ENCODE data around the gene AP1M1.

AP1M1 gene

DNA sequence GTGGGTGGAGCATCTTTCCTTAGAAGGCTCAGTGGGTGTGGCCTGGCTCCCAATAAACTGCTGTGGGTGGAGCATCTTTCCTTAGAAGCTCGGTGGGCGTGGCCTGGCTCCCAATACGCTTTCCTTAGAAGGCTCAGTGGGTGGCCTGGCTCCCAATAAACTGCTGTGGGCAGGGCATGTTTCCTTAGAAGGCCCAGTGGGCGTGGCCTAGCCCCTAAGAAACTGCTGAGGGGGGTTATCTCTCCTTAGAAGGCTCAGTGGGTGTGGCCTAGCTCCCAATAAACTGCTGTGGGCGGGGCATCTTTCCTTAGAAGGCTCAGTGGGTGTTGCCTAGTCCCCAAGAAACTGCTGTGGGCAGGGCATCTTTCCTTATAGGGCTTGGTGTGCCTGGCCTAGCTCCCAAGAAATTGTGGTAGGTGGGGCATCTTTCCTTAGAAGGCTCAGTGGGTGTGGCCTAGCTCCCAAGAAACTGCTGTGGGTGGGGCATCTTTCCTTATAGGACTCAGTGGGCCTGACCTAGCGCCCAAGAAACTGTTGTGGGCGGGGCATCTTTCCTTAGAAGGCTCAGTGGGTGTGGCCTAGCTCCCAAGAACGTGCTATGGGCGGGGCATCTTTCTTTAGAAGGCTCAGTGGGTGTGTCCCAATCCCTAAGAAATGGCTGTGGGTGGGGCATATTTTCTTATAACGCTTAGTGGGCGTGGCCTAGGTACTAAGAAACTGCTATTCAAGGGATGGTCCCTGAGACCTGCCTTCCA, 44.0 kb upstream of the AP1M1 start:
- ATAC-seq, result no peak

DNA sequence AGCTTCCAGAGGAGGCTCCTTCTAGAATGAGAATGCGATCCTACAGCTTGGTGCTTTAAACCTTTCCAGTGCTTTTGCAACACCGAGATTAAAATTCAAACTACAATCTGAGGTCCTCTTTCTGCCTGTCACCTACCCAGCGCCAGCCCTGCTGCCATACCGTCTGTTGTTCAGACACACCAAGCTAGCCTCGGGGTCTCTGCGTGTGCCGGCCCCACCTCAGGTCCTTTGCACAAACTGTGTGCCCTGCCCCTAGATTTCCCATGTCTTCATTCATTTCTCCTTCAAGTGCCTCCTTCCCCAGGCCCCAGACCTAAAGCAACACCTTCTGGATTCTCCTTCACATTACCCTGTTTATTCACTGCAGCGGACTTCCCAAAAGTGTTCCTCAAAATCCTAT, 43.2 kb upstream of the AP1M1 start:
- no peak for ATAC-seq

More for the DNA sequence above, 44.0 kb upstream of the AP1M1 start:
- TF ChIP-seq, protein P1, sequence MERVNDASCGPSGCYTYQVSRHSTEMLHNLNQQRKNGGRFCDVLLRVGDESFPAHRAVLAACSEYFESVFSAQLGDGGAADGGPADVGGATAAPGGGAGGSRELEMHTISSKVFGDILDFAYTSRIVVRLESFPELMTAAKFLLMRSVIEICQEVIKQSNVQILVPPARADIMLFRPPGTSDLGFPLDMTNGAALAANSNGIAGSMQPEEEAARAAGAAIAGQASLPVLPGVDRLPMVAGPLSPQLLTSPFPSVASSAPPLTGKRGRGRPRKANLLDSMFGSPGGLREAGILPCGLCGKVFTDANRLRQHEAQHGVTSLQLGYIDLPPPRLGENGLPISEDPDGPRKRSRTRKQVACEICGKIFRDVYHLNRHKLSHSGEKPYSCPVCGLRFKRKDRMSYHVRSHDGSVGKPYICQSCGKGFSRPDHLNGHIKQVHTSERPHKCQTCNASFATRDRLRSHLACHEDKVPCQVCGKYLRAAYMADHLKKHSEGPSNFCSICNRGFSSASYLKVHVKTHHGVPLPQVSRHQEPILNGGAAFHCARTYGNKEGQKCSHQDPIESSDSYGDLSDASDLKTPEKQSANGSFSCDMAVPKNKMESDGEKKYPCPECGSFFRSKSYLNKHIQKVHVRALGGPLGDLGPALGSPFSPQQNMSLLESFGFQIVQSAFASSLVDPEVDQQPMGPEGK (CRISPR knock-in tag; IDR thresholded peaks at IDR 0.05; ENCODE audit: borderline replicate concordance), result no peak
- TF ChIP-seq, protein P2, sequence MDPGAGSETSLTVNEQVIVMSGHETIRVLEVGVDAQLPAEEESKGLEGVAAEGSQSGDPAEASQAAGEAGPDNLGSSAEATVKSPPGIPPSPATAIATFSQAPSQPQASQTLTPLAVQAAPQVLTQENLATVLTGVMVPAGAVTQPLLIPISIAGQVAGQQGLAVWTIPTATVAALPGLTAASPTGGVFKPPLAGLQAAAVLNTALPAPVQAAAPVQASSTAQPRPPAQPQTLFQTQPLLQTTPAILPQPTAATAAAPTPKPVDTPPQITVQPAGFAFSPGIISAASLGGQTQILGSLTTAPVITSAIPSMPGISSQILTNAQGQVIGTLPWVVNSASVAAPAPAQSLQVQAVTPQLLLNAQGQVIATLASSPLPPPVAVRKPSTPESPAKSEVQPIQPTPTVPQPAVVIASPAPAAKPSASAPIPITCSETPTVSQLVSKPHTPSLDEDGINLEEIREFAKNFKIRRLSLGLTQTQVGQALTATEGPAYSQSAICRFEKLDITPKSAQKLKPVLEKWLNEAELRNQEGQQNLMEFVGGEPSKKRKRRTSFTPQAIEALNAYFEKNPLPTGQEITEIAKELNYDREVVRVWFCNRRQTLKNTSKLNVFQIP (CRISPR knock-in tag; IDR thresholded peaks at IDR 0.05; ENCODE audit: borderline replicate concordance, low read depth), result no peak
- no peak for TF ChIP-seq ZFP30 (CRISPR knock-in tag; IDR thresholded peaks at IDR 0.05)
- TF ChIP-seq OSR1 (CRISPR knock-in tag; IDR thresholded peaks at IDR 0.05), result no peak

DNA sequence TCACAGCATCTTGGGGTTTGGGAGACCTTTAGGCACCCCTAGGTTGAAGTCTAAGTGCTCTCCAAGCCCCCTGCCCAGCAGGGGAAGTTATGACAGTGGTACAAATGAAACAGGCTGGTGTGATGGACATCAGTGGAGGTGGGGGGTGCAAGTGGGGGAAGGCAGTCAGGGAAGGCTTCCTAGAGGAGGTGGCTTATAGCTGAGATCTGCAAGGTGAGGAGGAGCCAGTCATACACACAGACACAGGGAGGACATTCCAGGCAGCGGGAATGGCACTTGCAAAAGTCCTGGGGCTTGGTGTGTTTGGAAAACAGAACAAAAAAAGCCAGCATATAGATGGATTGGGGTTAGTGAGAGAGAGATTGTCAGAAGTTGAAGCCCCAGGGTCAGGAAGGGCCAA, 42.6 kb upstream of the AP1M1 start:
- TF ChIP-seq TOX (CRISPR knock-in tag; IDR thresholded peaks at IDR 0.05; ENCODE audit: borderline replicate concordance), result no peak
- no peak for ATAC-seq

More for the DNA sequence above, 43.2 kb upstream of the AP1M1 start:
- no peak for TF ChIP-seq BACH2 (CRISPR knock-in tag; IDR thresholded peaks at IDR 0.05; ENCODE audit: borderline replicate concordance)
- TF ChIP-seq, protein P1 (CRISPR knock-in tag; IDR thresholded peaks at IDR 0.05; ENCODE audit: borderline replicate concordance), result no peak
- TF ChIP-seq ISL1 (CRISPR knock-in tag; IDR thresholded peaks at IDR 0.05), result no peak
- no peak for TF ChIP-seq ZNF8 (CRISPR knock-in tag; IDR thresholded peaks at IDR 0.05)
- no peak for TF ChIP-seq ZFP30 (CRISPR knock-in tag; IDR thresholded peaks at IDR 0.05)
- TF ChIP-seq, protein P2 (CRISPR knock-in tag; IDR thresholded peaks at IDR 0.05; ENCODE audit: borderline replicate concordance, low read depth), result no peak
- no peak for TF ChIP-seq ZNF565 (CRISPR knock-in tag; conservative IDR thresholded peaks at IDR 0.05; ENCODE audit: low read depth)
- no peak for TF ChIP-seq ARNTL (CRISPR knock-in tag; IDR thresholded peaks at IDR 0.05; ENCODE audit: borderline replicate concordance, low read depth)
- TF ChIP-seq CSDC2 (CRISPR knock-in tag; IDR thresholded peaks at IDR 0.05), result no peak
- TF ChIP-seq ESRRG (CRISPR knock-in tag; IDR thresholded peaks at IDR 0.05), result no peak
- TF ChIP-seq OSR1 (CRISPR knock-in tag; IDR thresholded peaks at IDR 0.05), result no peak
- TF ChIP-seq, protein P3, sequence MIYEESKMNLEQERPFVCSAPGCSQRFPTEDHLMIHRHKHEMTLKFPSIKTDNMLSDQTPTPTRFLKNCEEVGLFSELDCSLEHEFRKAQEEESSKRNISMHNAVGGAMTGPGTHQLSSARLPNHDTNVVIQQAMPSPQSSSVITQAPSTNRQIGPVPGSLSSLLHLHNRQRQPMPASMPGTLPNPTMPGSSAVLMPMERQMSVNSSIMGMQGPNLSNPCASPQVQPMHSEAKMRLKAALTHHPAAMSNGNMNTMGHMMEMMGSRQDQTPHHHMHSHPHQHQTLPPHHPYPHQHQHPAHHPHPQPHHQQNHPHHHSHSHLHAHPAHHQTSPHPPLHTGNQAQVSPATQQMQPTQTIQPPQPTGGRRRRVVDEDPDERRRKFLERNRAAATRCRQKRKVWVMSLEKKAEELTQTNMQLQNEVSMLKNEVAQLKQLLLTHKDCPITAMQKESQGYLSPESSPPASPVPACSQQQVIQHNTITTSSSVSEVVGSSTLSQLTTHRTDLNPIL (CRISPR knock-in tag; IDR thresholded peaks at IDR 0.05; ENCODE audit: low read depth), result no peak
- TF ChIP-seq ZC3H10 (CRISPR knock-in tag; IDR thresholded peaks at IDR 0.05), result no peak

DNA sequence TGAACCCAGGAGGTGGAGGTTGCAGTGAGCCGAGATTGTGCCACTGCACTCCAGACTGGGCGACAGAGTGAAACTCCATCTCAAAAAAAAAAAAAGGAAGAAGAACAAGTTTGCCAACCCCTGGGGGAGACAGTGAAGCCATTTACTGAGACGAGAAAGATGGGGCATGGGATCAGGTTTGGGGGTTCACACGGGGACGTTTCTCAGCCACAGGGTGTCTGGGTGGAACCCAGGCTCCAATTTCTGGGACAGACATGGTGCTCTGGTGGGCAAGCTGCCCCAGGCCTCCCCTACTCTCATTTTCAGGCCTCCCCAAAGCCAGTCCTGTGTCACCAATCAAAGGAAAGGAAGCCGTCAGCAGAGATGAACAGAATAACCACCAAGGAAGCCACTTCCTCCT, 40.8 kb upstream of the AP1M1 start:
- no peak for ATAC-seq
- TF ChIP-seq OSR1 (CRISPR knock-in tag; IDR thresholded peaks at IDR 0.05) (no peak), ARNTL (CRISPR knock-in tag; IDR thresholded peaks at IDR 0.05; ENCODE audit: borderline replicate concordance, low read depth) (no peak), ESRRG (CRISPR knock-in tag; IDR thresholded peaks at IDR 0.05) (no peak), PPARA (CRISPR knock-in tag; IDR thresholded peaks at IDR 0.05; ENCODE audit: borderline replicate concordance) (no peak), ZNF8 (CRISPR knock-in tag; IDR thresholded peaks at IDR 0.05) (no peak), GLIS3 (CRISPR knock-in tag; IDR thresholded peaks at IDR 0.05) (no peak), TOX (CRISPR knock-in tag; IDR thresholded peaks at IDR 0.05; ENCODE audit: borderline replicate concordance) (no peak), BACH2 (CRISPR knock-in tag; IDR thresholded peaks at IDR 0.05; ENCODE audit: borderline replicate concordance) (no peak), ZNF565 (CRISPR knock-in tag; conservative IDR thresholded peaks at IDR 0.05; ENCODE audit: low read depth) (no peak)
- TF ChIP-seq, protein P1 (CRISPR knock-in tag; IDR thresholded peaks at IDR 0.05; ENCODE audit: borderline replicate concordance), result no peak
- TF ChIP-seq, protein P4, sequence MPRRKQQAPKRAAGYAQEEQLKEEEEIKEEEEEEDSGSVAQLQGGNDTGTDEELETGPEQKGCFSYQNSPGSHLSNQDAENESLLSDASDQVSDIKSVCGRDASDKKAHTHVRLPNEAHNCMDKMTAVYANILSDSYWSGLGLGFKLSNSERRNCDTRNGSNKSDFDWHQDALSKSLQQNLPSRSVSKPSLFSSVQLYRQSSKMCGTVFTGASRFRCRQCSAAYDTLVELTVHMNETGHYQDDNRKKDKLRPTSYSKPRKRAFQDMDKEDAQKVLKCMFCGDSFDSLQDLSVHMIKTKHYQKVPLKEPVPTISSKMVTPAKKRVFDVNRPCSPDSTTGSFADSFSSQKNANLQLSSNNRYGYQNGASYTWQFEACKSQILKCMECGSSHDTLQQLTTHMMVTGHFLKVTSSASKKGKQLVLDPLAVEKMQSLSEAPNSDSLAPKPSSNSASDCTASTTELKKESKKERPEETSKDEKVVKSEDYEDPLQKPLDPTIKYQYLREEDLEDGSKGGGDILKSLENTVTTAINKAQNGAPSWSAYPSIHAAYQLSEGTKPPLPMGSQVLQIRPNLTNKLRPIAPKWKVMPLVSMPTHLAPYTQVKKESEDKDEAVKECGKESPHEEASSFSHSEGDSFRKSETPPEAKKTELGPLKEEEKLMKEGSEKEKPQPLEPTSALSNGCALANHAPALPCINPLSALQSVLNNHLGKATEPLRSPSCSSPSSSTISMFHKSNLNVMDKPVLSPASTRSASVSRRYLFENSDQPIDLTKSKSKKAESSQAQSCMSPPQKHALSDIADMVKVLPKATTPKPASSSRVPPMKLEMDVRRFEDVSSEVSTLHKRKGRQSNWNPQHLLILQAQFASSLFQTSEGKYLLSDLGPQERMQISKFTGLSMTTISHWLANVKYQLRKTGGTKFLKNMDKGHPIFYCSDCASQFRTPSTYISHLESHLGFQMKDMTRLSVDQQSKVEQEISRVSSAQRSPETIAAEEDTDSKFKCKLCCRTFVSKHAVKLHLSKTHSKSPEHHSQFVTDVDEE (CRISPR knock-in tag; IDR thresholded peaks at IDR 0.05), result no peak
- TF ChIP-seq, protein P5, sequence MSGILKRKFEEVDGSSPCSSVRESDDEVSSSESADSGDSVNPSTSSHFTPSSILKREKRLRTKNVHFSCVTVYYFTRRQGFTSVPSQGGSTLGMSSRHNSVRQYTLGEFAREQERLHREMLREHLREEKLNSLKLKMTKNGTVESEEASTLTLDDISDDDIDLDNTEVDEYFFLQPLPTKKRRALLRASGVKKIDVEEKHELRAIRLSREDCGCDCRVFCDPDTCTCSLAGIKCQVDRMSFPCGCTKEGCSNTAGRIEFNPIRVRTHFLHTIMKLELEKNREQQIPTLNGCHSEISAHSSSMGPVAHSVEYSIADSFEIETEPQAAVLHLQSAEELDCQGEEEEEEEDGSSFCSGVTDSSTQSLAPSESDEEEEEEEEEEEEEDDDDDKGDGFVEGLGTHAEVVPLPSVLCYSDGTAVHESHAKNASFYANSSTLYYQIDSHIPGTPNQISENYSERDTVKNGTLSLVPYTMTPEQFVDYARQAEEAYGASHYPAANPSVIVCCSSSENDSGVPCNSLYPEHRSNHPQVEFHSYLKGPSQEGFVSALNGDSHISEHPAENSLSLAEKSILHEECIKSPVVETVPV (CRISPR knock-in tag; IDR thresholded peaks at IDR 0.05), result no peak
